Caki2 (cell line): ENCODE results near the gene GMDS. TPM values are rescaled to one million over a fixed set of nuclear protein-coding genes. Genes with fewer than 3 reads are reported as not detected.
A peak's percentile ranks its signal among the peaks of the same experiment; 100 is the strongest.
"Not testable (repeated sequence)": the region's sequence is repeated elsewhere in the genome, so short reads cannot be mapped to it uniquely, and the experiment has no call there.

ENCODE experiments used
- DNase-seq: peaks from one replicate; pipeline ENCODE4 v3.0.0-alpha.2; 2015; ENCODE audit warnings: low read depth
- in situ Hi-C: cut with HindIII; loops from 2 replicates; pipeline ENCODE4 v1.10.0; 2016; ENCODE audit warnings: low sequenced_read_pairs, low pct_unique_long_range_greater_than_20kb, mixed read lengths
- total RNA-seq: library from RNA; depleted of rRNA; stranded (reverse); fragments of >200 nt; shearing (Covaris generic); gene quantifications from 2 replicates; pipeline ENCODE4 v1.2.3, GENCODE V29; 2014; ENCODE audit warnings: low replicate concordance

Gene GMDS
- total RNA-seq, 1 experiment from 2014 or later, result 10.9 TPM

- in situ Hi-C loops, result no loop called here
- peak; percentile 51 for DNase-seq
Observed at GRCh38 chr6:1856381-1856780, 389.0 kb downstream of the GMDS start.

DNA sequence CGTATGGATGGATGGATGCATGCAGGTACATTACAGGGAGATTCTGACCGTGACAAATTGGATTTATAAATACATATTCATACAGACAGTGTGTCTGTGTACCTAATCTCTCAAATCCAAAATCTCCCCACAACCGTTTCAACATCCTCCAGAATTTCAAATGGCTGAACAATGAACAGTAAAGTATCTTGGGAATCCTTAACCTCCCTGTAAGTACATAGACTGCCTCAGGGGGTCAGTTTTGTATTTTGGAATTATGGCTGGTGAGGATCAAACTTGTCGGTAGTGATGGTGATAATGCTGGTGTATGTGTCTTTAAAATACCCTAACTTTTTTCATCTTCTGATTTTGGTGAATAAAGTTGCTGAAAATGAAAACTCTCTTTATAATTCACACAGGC is 389.5 kb downstream of the GMDS start:
- no peak for DNase-seq
- in situ Hi-C loops, result no loop called here

DNA sequence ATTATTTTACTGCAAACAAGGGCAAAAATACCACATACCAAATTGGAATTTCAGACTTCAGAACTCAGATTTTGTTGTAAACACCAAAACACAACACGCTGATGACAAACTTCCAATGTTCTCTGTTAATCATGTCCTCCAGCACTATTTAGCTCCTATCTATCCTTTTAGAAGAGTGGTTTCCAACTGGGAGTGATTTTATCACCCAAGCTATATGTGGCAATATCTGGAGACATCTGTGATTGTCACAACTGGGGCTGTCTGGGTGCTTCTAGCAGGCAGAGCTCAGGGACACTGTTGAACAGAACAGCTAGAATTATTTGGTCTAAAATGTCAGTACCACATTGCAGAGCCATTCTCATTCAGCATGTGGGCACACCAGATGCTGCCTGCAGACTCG is 391.1 kb downstream of the GMDS start:
- no peak for DNase-seq
- in situ Hi-C loops, result no loop called here

GRCh38 chr6:1853761-1854160 is 391.6 kb downstream of the GMDS start:
- in situ Hi-C loops, result no loop called here
- no peak for DNase-seq

DNA sequence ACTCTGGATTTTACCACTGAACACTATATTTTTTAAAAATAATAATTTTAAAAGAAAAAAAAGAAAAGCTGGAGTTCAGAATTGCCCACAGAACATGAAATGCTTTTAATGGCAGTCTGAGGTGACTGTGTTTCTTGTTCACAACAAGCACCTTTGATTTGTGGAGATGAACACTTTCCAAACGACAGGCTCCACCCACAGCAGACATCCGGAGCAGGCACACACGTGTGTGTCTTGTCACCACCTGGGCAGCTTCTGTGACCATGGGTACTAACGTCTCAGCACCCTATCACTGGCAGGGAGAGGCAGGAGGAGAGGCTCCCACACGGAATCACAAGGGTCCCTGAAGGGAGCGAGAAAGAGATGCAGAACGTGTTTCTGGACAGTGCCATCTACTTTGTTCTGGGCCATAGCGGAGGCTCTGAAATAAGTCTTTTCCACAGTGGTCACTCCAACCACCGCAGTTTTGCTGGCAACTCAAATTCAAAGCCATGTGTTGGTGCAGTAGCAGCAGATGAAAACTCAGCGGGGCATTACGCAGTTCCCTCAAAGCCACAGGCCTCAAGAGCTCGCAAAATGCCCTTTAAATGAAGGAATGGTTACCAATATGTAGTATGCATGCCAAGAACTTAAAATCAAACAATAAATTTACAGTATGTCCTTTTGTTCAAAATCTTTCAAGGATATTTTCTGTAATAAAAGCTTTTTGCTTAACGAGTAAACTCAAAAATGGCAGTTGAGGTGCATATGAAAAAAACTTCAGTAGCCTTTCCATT is 393.5 kb downstream of the GMDS start:
- in situ Hi-C loops, result no loop called here
- no peak for DNase-seq

GRCh38 chr6:1850840-1851157 is 394.6 kb downstream of the GMDS start:
- no peak for DNase-seq
- in situ Hi-C loops, result no loop called here

- in situ Hi-C loops, result no loop called here
- no peak for DNase-seq
Observed at GRCh38 chr6:1850121-1850839, 395.1 kb downstream of the GMDS start.

GRCh38 chr6:1849691-1850090 is 395.7 kb downstream of the GMDS start:
- no peak for DNase-seq
- in situ Hi-C loops, result no loop called here

DNA sequence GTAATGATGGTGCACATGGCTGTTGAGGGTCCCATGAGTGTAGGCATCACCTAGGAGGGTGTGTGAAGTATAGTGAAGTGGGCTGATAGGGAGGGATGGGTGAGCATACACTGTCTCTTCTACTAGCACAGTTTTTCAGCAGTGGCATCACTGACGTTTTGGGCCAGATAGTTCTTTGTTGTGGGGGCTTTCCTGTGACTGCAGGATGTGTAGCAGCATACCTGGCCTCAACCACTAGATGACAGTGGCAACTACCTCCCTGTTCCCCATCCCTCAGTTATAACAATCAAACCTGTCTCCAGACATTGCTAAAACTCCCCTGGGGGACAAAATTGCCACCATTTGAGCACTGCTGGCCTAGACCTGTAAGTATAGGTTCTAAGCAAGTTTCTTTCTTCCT is 396.7 kb downstream of the GMDS start:
- DNase-seq, result no peak
- in situ Hi-C loops, result no loop called here

- in situ Hi-C loops, result no loop called here
- no peak for DNase-seq
Observed at GRCh38 chr6:1846611-1847010, 398.8 kb downstream of the GMDS start.

- in situ Hi-C loops, DNase-seq: not testable (repeated sequence)
Observed at GRCh38 chr6:1845543-1845942, 399.9 kb downstream of the GMDS start.

DNA sequence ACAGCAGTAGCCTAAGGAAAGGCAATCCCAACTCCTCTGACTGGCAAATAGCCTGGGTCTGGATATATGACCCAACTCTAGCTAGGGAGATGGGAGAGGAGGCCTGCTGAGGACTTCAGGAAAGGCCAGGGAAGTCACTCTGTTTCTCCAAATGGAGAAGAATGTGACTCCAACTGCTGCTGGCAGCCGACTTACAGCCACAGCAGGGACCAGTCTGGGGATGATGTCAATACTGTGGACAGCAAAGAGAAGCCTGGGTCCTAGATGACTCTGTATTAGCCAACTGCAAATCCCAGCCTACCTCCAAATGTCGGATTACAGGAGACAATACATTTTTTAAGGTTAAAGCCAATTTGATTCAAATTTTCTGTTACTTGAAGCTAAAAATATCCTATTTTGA is 403.1 kb downstream of the GMDS start:
- in situ Hi-C loops, result no loop called here

DNA sequence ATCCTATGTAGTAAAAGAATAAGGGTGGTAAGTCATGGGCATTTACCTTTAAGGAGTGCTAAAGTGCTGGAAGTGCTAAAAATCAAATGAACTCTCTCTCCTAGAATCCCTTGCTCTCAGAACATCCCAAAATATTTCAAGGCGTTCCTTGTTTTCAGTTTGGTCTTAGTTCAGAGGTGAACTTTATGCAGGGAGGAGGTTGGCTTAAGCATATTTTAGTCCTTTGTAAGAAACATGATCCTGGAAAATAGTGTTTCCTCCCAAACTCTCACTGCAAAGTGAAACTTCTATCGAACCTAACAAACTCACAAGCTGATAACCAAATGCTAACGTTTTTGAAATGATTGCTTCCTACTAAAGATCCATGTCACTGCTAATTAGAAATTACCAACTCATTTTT is 404.3 kb downstream of the GMDS start:
- in situ Hi-C loops, result no loop called here

More for the DNA sequence above, 403.1 kb downstream of the GMDS start:
- no peak for DNase-seq

DNA sequence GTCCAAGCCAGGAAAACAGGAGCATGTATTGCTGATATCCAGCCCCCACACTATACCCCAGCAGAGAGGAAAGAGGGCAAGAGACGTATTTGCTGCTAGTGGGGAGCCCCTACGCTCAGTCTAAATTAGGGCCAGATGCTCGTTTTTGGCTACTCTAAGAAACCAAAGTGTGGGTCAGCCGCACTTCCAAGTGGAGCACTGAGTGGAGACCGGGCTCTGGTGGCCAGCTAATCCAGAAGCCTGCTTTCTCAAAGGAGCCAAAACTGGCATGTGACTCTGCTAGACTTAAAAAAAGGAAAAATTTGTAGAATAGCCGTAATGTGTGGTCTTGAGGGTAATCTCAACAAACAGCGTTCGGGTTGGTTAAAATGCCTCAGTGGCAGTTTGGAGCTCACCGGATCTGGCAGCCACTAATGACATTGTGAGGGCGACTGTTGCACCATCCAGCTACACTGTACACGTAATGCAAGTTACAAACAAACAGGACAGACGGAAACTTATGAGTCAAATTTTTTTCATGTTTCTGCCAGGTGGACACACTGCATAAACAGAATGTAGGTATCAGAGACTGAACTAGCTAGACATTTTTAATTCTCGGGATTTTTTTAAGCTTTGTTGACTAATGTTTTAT is 404.8 kb downstream of the GMDS start:
- DNase-seq, result no peak
- in situ Hi-C loops, result no loop called here

More for the DNA sequence above, 404.3 kb downstream of the GMDS start:
- DNase-seq, result no peak

GRCh38 chr6:1839361-1839760 is 406.0 kb downstream of the GMDS start:
- in situ Hi-C loops, result no loop called here
- peak; percentile 12 for DNase-seq

- DNase-seq, result peak; percentile 18
- in situ Hi-C loops, result no loop called here
Observed at GRCh38 chr6:1838604-1839213, 406.7 kb downstream of the GMDS start.

DNA sequence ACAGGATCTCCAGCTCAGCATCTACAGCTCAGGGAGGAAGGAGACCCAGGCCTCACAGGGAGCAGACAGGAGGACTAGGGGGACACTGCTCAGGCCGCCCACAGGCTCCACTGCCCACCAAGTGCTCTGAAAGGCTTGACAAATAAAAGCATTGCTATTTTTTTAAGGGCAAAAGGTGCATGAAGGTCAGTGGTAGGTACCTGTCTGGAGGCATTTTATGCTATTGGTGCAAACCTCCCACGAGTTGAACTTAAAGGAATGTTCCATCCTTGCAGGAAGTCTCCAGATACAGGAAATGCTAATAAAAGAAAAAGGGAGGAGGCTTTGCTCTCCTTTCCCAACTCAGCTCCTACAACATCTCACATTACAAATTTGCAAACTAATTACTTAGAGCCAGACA is 407.6 kb downstream of the GMDS start:
- no peak for DNase-seq
- in situ Hi-C loops, result no loop called here

- in situ Hi-C loops, result no loop called here
- DNase-seq, result no peak
Observed at GRCh38 chr6:1836690-1837089, 408.7 kb downstream of the GMDS start.
